HepG2 (cell line): Measurements from ENCODE around the gene OGG1. TPM values are rescaled to one million over a fixed set of nuclear protein-coding genes. Genes with fewer than 3 reads are reported as not detected.
"Not testable (repeated sequence)": the region's sequence is repeated elsewhere in the genome, so short reads cannot be mapped to it uniquely, and the experiment has no call there.

ENCODE experiments used
- ATAC-seq: fragments of 200-7000 bp; cut with Tn5 transposase; 3 replicates; pipeline ENCODE4 v1.9.1; 2020; ENCODE audit warnings: mild to moderate bottlenecking, moderate library complexity
- BruUV-seq: library from RNA; stranded (reverse); fragments of 400-500 nt; replicated peaks from 2 replicates; lab custom pipeline; 2021; lab: Mats Ljungman, UMichigan
- CTCF ChIA-PET: fragments of 300-600 bp; formaldehyde crosslinking; extraction: SDS; loops from one replicate; lab custom pipeline; 2021; ENCODE audit warnings: low total read pairs, inconsistent platforms, low intra/inter-chr PET ratio; lab: Yijun Ruan, JAX
- POLR2A ChIA-PET: fragments of 350-600 bp; sonication (Branson Sonifier 250); formaldehyde crosslinking; loops from one replicate; lab custom pipeline; 2020; ENCODE audit warnings: antibody characterized with exemption, inconsistent platforms; lab: Yijun Ruan, JAX
- DNase-seq: peaks from one replicate; pipeline ENCODE4 v3.0.0-alpha.2; 2015; ENCODE audit warnings: low spot score
- FAIRE-seq: peaks from 3 replicates; lab custom pipeline; 2011; peaks lifted over from hg19 to GRCh38; lab: Jason Lieb, UNC
- H2AFZ ChIP-seq: one replicate; pipeline ENCODE4 v1.6.1; 2011; ENCODE audit warnings: low read length, inconsistent platforms
- H3K27ac ChIP-seq: fragments of 300-600 bp; 3 replicates; pipeline ENCODE4 v1.8.0; 2011; ENCODE audit warnings: mixed run types, mild to moderate bottlenecking, mixed read lengths, low read length, inconsistent platforms; ENCODE audit not compliant: insufficient read depth; ENCODE audit errors: extremely low read length
- H3K27me3 ChIP-seq, 2 experiments: fragments of 200-600 bp in 1 of 2; 2 replicates in 1 of 2; 3 replicates in 1 of 2; pipeline versions ENCODE4 v1.6.0 to v1.8.0; 2011; ENCODE audit warnings: low read length in 2 of 2, mild to moderate bottlenecking in 2 of 2, moderate library complexity in 2 of 2, inconsistent platforms in 1 of 2; ENCODE audit not compliant: insufficient read depth in 2 of 2, control insufficient read depth in 1 of 2
- H3K36me3 ChIP-seq, 2 experiments: fragments of 200-600 bp in 1 of 2; replicated peaks in 1 of 2; 2 replicates in 1 of 2; 3 replicates in 1 of 2; pipeline versions ENCODE4 v1.5.1 to v1.8.0; 2011; ENCODE audit warnings: low read length in 2 of 2, inconsistent platforms in 1 of 2; ENCODE audit not compliant: insufficient read depth in 2 of 2, control insufficient read depth in 1 of 2
- H3K4me1 ChIP-seq: 2 replicates; pipeline ENCODE4 v1.5.1; 2012; ENCODE audit warnings: low read length, inconsistent platforms; ENCODE audit not compliant: insufficient read depth
- H3K4me2 ChIP-seq: 2 replicates; pipeline ENCODE4 v1.6.0; 2011; ENCODE audit warnings: low read depth, low read length, inconsistent platforms
- H3K4me3 ChIP-seq, 3 experiments: fragments of 200-600 bp in 1 of 3; sonication (generic), shearing (Covaris generic) in 1 of 3; replicated peaks in 1 of 3; 2 replicates each; pipeline ENCODE4 v1.5.1; 2011 to 2016; ENCODE audit warnings: low read length in 3 of 3, inconsistent platforms in 2 of 3, low read depth in 2 of 3, mild to moderate bottlenecking in 2 of 3, control low read depth in 1 of 3, mixed read lengths in 1 of 3; ENCODE audit not compliant: insufficient read depth in 1 of 3
- H3K79me2 ChIP-seq: one replicate; pipeline ENCODE4 v1.6.1; 2011; ENCODE audit warnings: low read length, inconsistent platforms; ENCODE audit not compliant: insufficient read depth
- H3K9ac ChIP-seq: 2 replicates; pipeline ENCODE4 v1.6.0; 2011; ENCODE audit warnings: mild to moderate bottlenecking, low read depth, low read length, inconsistent platforms; ENCODE audit not compliant: insufficient read depth
- H3K9me3 ChIP-seq: 2 replicates; pipeline ENCODE4 v1.5.1; 2012; ENCODE audit warnings: mild to moderate bottlenecking, low read length
- H4K20me1 ChIP-seq: 2 replicates; pipeline ENCODE4 v1.6.0; 2011; ENCODE audit warnings: inconsistent platforms, mild to moderate bottlenecking, low read length, moderate library complexity; ENCODE audit not compliant: insufficient read depth
- HMGA1 ChIP-seq: sonication (generic); formaldehyde crosslinking; conservative IDR thresholded peaks from 2 replicates; pipeline ENCODE4 v1.4.0; 2020; ENCODE audit warnings: missing genetic modification reagents
- IKZF1 ChIP-seq: fragments of 450-650 bp; IDR thresholded peaks from 2 replicates; pipeline ENCODE4 v1.7.1; 2016
- MAF1 ChIP-seq: sonication (generic); formaldehyde crosslinking; IDR thresholded peaks from 2 replicates; pipeline ENCODE4 v1.5.0; 2020; ENCODE audit warnings: missing genetic modification reagents, borderline replicate concordance
- NONO ChIP-seq, 2 experiments: fragments of 450-650 bp in 1 of 2; sonication (generic) in 1 of 2; formaldehyde crosslinking in 1 of 2; IDR thresholded peaks in 1 of 2; conservative IDR thresholded peaks in 1 of 2; 2 replicates each; pipeline versions ENCODE4 v1.6.1 to v1.8.0; 2017 to 2022; ENCODE audit warnings: mild to moderate bottlenecking in 1 of 2, missing genetic modification reagents in 1 of 2, moderate library complexity in 1 of 2
- PAX8 ChIP-seq: sonication (generic); formaldehyde crosslinking; IDR thresholded peaks from 2 replicates; pipeline ENCODE4 v1.8.0; 2022; ENCODE audit warnings: mild to moderate bottlenecking, missing genetic modification reagents, borderline replicate concordance
- PCBP1 ChIP-seq: fragments of 200-400 bp; formaldehyde crosslinking; IDR thresholded peaks from 2 replicates; pipeline ENCODE4 v1.6.1; 2017; ENCODE audit warnings: mild to moderate bottlenecking, low read depth, low read length, borderline replicate concordance
- SSRP1 ChIP-seq: IDR thresholded peaks from 2 replicates; pipeline ENCODE4 v1.6.1; 2016; ENCODE audit warnings: control low read depth
- THYN1 ChIP-seq: sonication (generic); formaldehyde crosslinking; IDR thresholded peaks from 2 replicates; pipeline ENCODE4 v1.8.1; 2023; ENCODE audit warnings: low read depth, mild to moderate bottlenecking, moderate library complexity, missing genetic modification reagents, borderline replicate concordance
- ZNF121 ChIP-seq: sonication (generic); formaldehyde crosslinking; IDR thresholded peaks from 2 replicates; pipeline ENCODE4 v1.5.0; 2020; ENCODE audit warnings: mild to moderate bottlenecking, missing genetic modification reagents
- ZNF460 ChIP-seq: sonication (generic); formaldehyde crosslinking; IDR thresholded peaks from 2 replicates; pipeline ENCODE4 v1.5.1; 2020; ENCODE audit warnings: missing genetic modification reagents, mild to moderate bottlenecking, borderline replicate concordance
- ZNF629 ChIP-seq: sonication (generic); formaldehyde crosslinking; conservative IDR thresholded peaks from 2 replicates; pipeline ENCODE4 v1.5.0; 2020; ENCODE audit warnings: missing genetic modification reagents
- ZNF780A ChIP-seq: sonication (generic); formaldehyde crosslinking; IDR thresholded peaks from 2 replicates; pipeline ENCODE4 v1.8.0; 2022; ENCODE audit warnings: mild to moderate bottlenecking, missing genetic modification reagents, moderate library complexity
- WGBS: methylation state at CpG from one replicate; pipeline ENCODE4 v1.1.6; 2017; ENCODE audit warnings: low lambda C conversion rate; 5-methylcytosine and 5-hydroxymethylcytosine counted together
- in situ Hi-C: cut with HindIII; loops from 2 replicates; pipeline ENCODE4 v1.10.0; 2017; ENCODE audit warnings: low pct_unique_long_range_greater_than_20kb; ENCODE audit not compliant: extremely low pct_ligation_motif_present
- intact Hi-C: fragments of 100-400 bp; cut with micrococcal nuclease; formaldehyde crosslinking; loops from one replicate; pipeline ENCODE4 v1.10.0; 2022; ENCODE audit not compliant: unreplicated experiment
- polyA plus RNA-seq, 8 experiments: library from polyadenylated mRNA; depleted of rRNA in 3 of 8; stranded (reverse) in 7 of 8; unstranded in 1 of 8; fragments of >200 nt; fragmentation: Illumina TruSeq in 4 of 8; extraction: Trizol in 4 of 8; gene quantifications; 2 replicates each; pipeline versions ENCODE4 v1.2.1 to v1.2.3, GENCODE V29; 2011 to 2016; ENCODE audit warnings: low read depth in 4 of 8, missing spikeins in 1 of 8, mixed read lengths in 1 of 8; ENCODE audit not compliant: insufficient read depth in 1 of 8
- total RNA-seq, 5 experiments: library from RNA; depleted of rRNA; stranded (reverse); fragments of >200 nt; fragmentation: Illumina TruSeq; extraction: Trizol; gene quantifications; 2 replicates each; pipeline ENCODE4 v1.2.3, GENCODE V29; 2016; ENCODE audit warnings: low read depth in 1 of 5

Gene OGG1
- total and polyA plus RNA-seq, 2 of the 13 experiments (the other 11 are each of a cell fraction or from before 2014, with no cell fraction given), result 28.7 to 33.2 TPM

- TF ChIP-seq ZNF780A (CRISPR knock-in tag) (no peak), PCBP1 (0 out of 2 replicates have a peak, but pooled peaks have one; percentile 41), PAX8 (no peak), HMGA1 (no peak), MAF1 (CRISPR knock-in tag) (no peak), SSRP1 (CRISPR knock-in tag) (no peak), IKZF1 (no peak), THYN1 (CRISPR knock-in tag) (no peak)
Measured at GRCh38 chr3:9770276-9770812, 20.6 kb downstream of the OGG1 start (continued).

DNA sequence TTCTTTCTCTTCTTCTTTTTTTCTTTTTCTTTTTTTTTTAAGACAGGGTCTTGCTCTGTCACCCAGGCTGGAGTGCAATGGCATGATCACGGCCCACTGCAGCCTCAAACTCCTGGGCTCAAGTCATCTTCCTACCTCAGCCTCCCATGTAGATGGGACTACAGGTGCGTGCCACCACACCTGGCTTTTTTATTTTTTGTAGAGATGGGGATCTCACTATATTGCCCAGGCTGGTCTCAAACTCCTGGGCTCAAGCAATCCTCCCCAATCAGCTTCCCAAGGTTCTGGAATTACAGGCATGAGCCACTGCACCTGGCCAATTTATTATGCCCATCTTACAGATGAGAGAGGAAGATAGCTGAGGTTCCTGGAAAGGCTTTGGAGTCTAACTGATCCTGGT, 21.3 kb downstream of the OGG1 start:
- POLR2A ChIA-PET, result interaction anchor here (1.6 to 5.3 kb wide), 4 partner anchors 17 to 40 kb away, joined by 6 to 50 read pairs (median 22); partner anchors contain the start of genes ARPC4, BRPF1, OGG1 and TADA3
- H3K36me3 ChIP-seq; H3K9me3 ChIP-seq; TF ChIP-seq NONO (IDR thresholded peaks at IDR 0.05): not testable (repeated sequence)
- TF ChIP-seq ZNF460 (CRISPR knock-in tag) (peak; percentile 71; the same call in 1 of the 2 replicates), ZNF629 (CRISPR knock-in tag) (peak; percentile 78), NONO (CRISPR knock-in tag; conservative IDR thresholded peaks at IDR 0.05) (0 out of 2 replicates have a peak, but pooled peaks have one; percentile 1), ZNF121 (peak; percentile 76)
- TF ChIP-seq, all 625 proteins: peak for 4; not testable (repeated sequence) for 621
- CTCF ChIA-PET, intact Hi-C loops, BruUV-seq, FAIRE-seq, H3K9ac ChIP-seq, DNase-seq, H4K20me1 ChIP-seq, H3K27me3 ChIP-seq, H3K4me2 ChIP-seq, ATAC-seq, H2AFZ ChIP-seq, in situ Hi-C loops, H3K27ac ChIP-seq: not testable (repeated sequence)
- 60% methylated on average over 2 of the region's 2 CpGs for WGBS
- Histone ChIP-seq H3K79me2 (peaks cover 13% of the 10 kb centered on the region), H3K4me3 (0 out of 6 replicates have a peak overlapping the region, but pooled peaks of 1 of the 3 experiments have one; percentile 92), H3K4me1 (peaks cover 39% of the 10 kb centered on the region)
